ENCODE data around the gene BMERB1.

GRCh38 chr16:15542261-15542660, 107.9 kb downstream of the BMERB1 start:
- TF ChIP-seq NFRKB (IDR thresholded peaks at IDR 0.05; ENCODE audit: low read depth) (no peak), CTCF (IDR thresholded peaks at IDR 0.05 in 2 of 3, conservative IDR thresholded peaks at IDR 0.05 in 1 of 3; ENCODE audit: insufficient read depth in 2 of 3, low read depth in 1 of 3, low read length in 3 of 3) (no peak), SIN3A (IDR thresholded peaks at IDR 0.05; ENCODE audit: borderline replicate concordance in 2 of 2, control insufficient read depth in 1 of 2, low read depth in 2 of 2, low read length in 2 of 2) (no peak), ZNF668 (CRISPR knock-in tag; IDR thresholded peaks at IDR 0.05) (no peak), RBM17 (IDR thresholded peaks at IDR 0.05; ENCODE audit: borderline replicate concordance, low read depth, low read length) (no peak)

Data from K562 (cell line).